Measurements from ENCODE around the gene CTDSP1. TPM values are rescaled to one million over a fixed set of nuclear protein-coding genes. Genes with fewer than 3 reads are reported as not detected.

CTDSP1 gene
- total and polyA plus RNA-seq, 4 donors, result 38.3 to 76.5 (median 56.6) TPM

DNA sequence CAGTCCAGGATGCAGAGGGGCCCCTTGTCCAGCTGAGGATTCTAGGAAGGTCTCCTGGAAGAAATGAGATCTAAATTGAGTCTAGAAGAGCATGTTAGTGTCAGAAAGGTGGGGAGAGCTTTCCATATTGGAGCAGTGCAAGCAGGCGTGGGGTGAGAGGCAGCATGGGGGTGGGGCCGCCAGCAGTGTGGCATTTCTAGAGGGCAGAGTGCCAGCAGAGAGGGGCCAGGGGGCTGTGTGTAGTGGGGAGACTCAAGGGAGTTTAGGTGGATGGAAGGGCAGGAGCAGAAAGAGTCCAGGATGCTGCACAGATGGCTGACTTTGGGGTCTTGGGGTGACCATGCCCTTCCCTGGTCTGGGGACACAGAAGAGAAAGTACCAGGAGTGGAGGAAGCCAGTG, 21.4 kb downstream of the CTDSP1 start:
- WGBS, result 91% methylated on average over 2 of the region's 2 CpGs
- no peak overlapping the region for H3K9ac ChIP-seq (ENCODE audit: low read depth in 1 of 2, low read length in 2 of 2)
- TF ChIP-seq HNF4G (IDR thresholded peaks at IDR 0.05) (no peak), GABPA (IDR thresholded peaks at IDR 0.05 in 1 of 2, conservative IDR thresholded peaks at IDR 0.05 in 1 of 2) (no peak), FOXA1 (IDR thresholded peaks at IDR 0.05) (no peak)
- TF ChIP-seq, protein P1, sequence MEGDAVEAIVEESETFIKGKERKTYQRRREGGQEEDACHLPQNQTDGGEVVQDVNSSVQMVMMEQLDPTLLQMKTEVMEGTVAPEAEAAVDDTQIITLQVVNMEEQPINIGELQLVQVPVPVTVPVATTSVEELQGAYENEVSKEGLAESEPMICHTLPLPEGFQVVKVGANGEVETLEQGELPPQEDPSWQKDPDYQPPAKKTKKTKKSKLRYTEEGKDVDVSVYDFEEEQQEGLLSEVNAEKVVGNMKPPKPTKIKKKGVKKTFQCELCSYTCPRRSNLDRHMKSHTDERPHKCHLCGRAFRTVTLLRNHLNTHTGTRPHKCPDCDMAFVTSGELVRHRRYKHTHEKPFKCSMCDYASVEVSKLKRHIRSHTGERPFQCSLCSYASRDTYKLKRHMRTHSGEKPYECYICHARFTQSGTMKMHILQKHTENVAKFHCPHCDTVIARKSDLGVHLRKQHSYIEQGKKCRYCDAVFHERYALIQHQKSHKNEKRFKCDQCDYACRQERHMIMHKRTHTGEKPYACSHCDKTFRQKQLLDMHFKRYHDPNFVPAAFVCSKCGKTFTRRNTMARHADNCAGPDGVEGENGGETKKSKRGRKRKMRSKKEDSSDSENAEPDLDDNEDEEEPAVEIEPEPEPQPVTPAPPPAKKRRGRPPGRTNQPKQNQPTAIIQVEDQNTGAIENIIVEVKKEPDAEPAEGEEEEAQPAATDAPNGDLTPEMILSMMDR (IDR thresholded peaks at IDR 0.05; ENCODE audit: low read depth, low read length, missing input control), result no peak
- TF ChIP-seq, protein P2, sequence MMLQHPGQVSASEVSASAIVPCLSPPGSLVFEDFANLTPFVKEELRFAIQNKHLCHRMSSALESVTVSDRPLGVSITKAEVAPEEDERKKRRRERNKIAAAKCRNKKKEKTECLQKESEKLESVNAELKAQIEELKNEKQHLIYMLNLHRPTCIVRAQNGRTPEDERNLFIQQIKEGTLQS (IDR thresholded peaks at IDR 0.05), result no peak
- no peak overlapping the region for H3K4me3 ChIP-seq (ENCODE audit: low read depth in 1 of 3, low read length in 3 of 3)
- DNase-seq (ENCODE audit: low spot score), result no peak
- H3K36me3 ChIP-seq (ENCODE audit: control insufficient read depth in 4 of 4, insufficient read depth in 3 of 4, low read depth in 1 of 4, low read length in 3 of 4), result peaks cover 0 to 5% (median 0%) of the 10 kb centered on the region in 4 donors
- H3K9me3 ChIP-seq (ENCODE audit: control insufficient read depth in 4 of 4, low read length in 3 of 4), result no peaks in the 10 kb centered on the region
- no peak overlapping the region for H3K27ac ChIP-seq (ENCODE audit: low read depth in 1 of 2, low read length in 2 of 2)
- H3K27me3 ChIP-seq (ENCODE audit: control insufficient read depth in 4 of 4, insufficient read depth in 4 of 4, low read length in 3 of 4), result no peaks in the 10 kb centered on the region
- H3K4me1 ChIP-seq (ENCODE audit: control insufficient read depth in 4 of 4, insufficient read depth in 4 of 4, low read length in 3 of 4), result peaks cover 5 to 16% (median 11%) of the 10 kb centered on the region in 4 donors

DNA sequence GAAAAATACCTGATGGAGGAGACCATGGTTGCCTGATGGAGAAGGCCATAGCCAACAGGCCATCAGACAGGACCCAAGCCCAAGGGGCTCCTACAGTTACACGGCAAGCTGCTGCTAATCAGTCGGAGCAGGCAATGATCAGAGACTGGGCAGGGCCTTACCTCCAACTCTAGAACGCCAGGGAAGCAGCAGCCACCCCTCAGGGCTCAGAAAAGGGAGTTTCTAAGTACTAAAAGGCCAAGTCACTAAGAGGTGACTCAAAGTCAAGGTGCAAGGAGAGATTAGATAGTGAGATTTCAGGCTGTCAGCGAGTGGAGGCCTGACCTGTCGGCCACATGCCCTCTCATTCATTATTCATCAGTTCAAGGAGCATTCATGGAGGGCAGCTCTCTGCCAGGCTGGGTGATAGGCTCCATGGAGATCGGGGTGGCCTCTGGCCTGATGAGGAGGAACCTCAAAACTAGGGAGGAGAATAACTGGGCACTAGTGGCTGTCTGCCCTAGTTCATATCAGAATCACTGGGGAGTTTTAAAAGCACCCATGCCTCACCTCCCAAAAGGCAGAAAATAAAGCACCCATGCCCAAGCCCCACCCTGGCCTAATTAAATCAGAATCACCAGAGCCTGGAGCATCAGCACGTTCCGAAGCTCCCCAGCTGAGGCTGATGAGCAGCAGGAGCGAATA, 22.9 kb downstream of the CTDSP1 start:
- H3K4me3 ChIP-seq (ENCODE audit: low read depth in 1 of 3, low read length in 3 of 3), result no peak overlapping the region
- no peak for DNase-seq (ENCODE audit: low spot score)
- peaks cover 5 to 16% (median 11%) of the 10 kb centered on the region in 4 donors for H3K4me1 ChIP-seq (ENCODE audit: control insufficient read depth in 4 of 4, insufficient read depth in 4 of 4, low read length in 3 of 4)
- WGBS, result 93% methylated on average over 9 of the region's 9 CpGs
- H3K27me3 ChIP-seq (ENCODE audit: control insufficient read depth in 4 of 4, insufficient read depth in 4 of 4, low read length in 3 of 4), result no peaks in the 10 kb centered on the region
- H3K9ac ChIP-seq (ENCODE audit: low read depth in 1 of 2, low read length in 2 of 2), result no peak overlapping the region
- H3K9me3 ChIP-seq (ENCODE audit: control insufficient read depth in 4 of 4, low read length in 3 of 4), result no peaks in the 10 kb centered on the region
- no peak for TF ChIP-seq RAD21 (IDR thresholded peaks at IDR 0.05)
- TF ChIP-seq, protein P3, sequence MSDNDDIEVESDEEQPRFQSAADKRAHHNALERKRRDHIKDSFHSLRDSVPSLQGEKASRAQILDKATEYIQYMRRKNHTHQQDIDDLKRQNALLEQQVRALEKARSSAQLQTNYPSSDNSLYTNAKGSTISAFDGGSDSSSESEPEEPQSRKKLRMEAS (IDR thresholded peaks at IDR 0.05), result no peak
- no peak for TF ChIP-seq HNF4A (conservative IDR thresholded peaks at IDR 0.05)
- TF ChIP-seq YY1 (IDR thresholded peaks at IDR 0.05), result no peak
- TF ChIP-seq, protein P4, sequence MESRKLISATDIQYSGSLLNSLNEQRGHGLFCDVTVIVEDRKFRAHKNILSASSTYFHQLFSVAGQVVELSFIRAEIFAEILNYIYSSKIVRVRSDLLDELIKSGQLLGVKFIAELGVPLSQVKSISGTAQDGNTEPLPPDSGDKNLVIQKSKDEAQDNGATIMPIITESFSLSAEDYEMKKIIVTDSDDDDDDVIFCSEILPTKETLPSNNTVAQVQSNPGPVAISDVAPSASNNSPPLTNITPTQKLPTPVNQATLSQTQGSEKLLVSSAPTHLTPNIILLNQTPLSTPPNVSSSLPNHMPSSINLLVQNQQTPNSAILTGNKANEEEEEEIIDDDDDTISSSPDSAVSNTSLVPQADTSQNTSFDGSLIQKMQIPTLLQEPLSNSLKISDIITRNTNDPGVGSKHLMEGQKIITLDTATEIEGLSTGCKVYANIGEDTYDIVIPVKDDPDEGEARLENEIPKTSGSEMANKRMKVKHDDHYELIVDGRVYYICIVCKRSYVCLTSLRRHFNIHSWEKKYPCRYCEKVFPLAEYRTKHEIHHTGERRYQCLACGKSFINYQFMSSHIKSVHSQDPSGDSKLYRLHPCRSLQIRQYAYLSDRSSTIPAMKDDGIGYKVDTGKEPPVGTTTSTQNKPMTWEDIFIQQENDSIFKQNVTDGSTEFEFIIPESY (IDR thresholded peaks at IDR 0.05), result no peak
- no peak for TF ChIP-seq TAF1 (conservative IDR thresholded peaks at IDR 0.05)
- no peak for TF ChIP-seq JUND (IDR thresholded peaks at IDR 0.05)
- TF ChIP-seq RXRA (IDR thresholded peaks at IDR 0.05), result no peak
- no peak for TF ChIP-seq HNF4G (IDR thresholded peaks at IDR 0.05)
- TF ChIP-seq, protein P1 (IDR thresholded peaks at IDR 0.05; ENCODE audit: low read depth, low read length, missing input control), result no peak
- no peak for TF ChIP-seq NR2F2 (IDR thresholded peaks at IDR 0.05)
- no peak for TF ChIP-seq GABPA (IDR thresholded peaks at IDR 0.05 in 1 of 2, conservative IDR thresholded peaks at IDR 0.05 in 1 of 2)
- TF ChIP-seq FOXA1 (IDR thresholded peaks at IDR 0.05), result no peak
- no peak for TF ChIP-seq FOXA2 (IDR thresholded peaks at IDR 0.05)
- TF ChIP-seq EGR1 (IDR thresholded peaks at IDR 0.05; ENCODE audit: low read depth in 2 of 2), result no peak
- H3K36me3 ChIP-seq (ENCODE audit: control insufficient read depth in 4 of 4, insufficient read depth in 3 of 4, low read depth in 1 of 4, low read length in 3 of 4), result peaks cover 0 to 7% (median 0%) of the 10 kb centered on the region in 4 donors
- no peak overlapping the region for H3K27ac ChIP-seq (ENCODE audit: low read depth in 1 of 2, low read length in 2 of 2)

Measured in liver (tissue), 9 donors.